WTC11 (cell line): Measurements from ENCODE around the gene SMC1B. TPM values are rescaled to one million over a fixed set of nuclear protein-coding genes. Genes with fewer than 3 reads are reported as not detected.

ENCODE experiments used
- ATAC-seq: fragments of 200-7000 bp; cut with Tn5 transposase; 2 replicates; pipeline ENCODE4 v1.10.0; 2021; ENCODE audit warnings: mild to moderate bottlenecking, moderate library complexity
- CTCF ChIA-PET: fragments of 300-600 bp; sonication (Branson Sonifier 250); formaldehyde crosslinking; loops from one replicate; lab custom pipeline; 2021; ENCODE audit warnings: antibody characterized with exemption; lab: Charles Lee
- POLR2A ChIA-PET: fragments of 350-600 bp; sonication (Branson Sonifier 250); formaldehyde crosslinking; loops from one replicate; lab custom pipeline; 2021; ENCODE audit warnings: antibody characterized with exemption; lab: Charles Lee
- DNase-seq: peaks from one replicate; pipeline ENCODE4 v3.0.0; 2021; ENCODE audit warnings: low spot score
- H3K27ac Mint-ChIP-seq: 2 replicates; pipeline ENCODE4 v1.8.0; 2021; ENCODE audit warnings: mixed read lengths
- H3K27me3 Mint-ChIP-seq: 2 replicates; pipeline ENCODE4 v1.8.0; 2021; ENCODE audit warnings: low read depth, mild to moderate bottlenecking, moderate library complexity, mixed read lengths
- H3K36me3 Mint-ChIP-seq: 2 replicates; pipeline ENCODE4 v1.8.0; 2021; ENCODE audit warnings: mixed read lengths
- H3K4me1 Mint-ChIP-seq: 2 replicates; pipeline ENCODE4 v1.8.0; 2022; ENCODE audit warnings: mixed read lengths
- H3K4me3 Mint-ChIP-seq: 2 replicates; pipeline ENCODE4 v1.8.0; 2021; ENCODE audit warnings: mild to moderate bottlenecking, moderate library complexity, mixed read lengths
- H3K9me3 Mint-ChIP-seq: 2 replicates; pipeline ENCODE4 v1.8.0; 2021; ENCODE audit warnings: mixed read lengths
- ARID4B ChIP-seq: sonication (generic); formaldehyde crosslinking; IDR thresholded peaks from 2 replicates; pipeline ENCODE4 v1.8.0; 2023; ENCODE audit warnings: missing genetic modification reagents, mild to moderate bottlenecking, borderline replicate concordance
- CREB1 ChIP-seq: sonication (generic); formaldehyde crosslinking; IDR thresholded peaks from 2 replicates; pipeline ENCODE4 v1.8.0; 2023; ENCODE audit warnings: mild to moderate bottlenecking, missing genetic modification reagents
- ETV6 ChIP-seq: sonication (generic); formaldehyde crosslinking; IDR thresholded peaks from 2 replicates; pipeline ENCODE4 v1.8.1; 2022; ENCODE audit warnings: mild to moderate bottlenecking, missing genetic modification reagents
- FOXJ3 ChIP-seq: sonication (generic); formaldehyde crosslinking; IDR thresholded peaks from 2 replicates; pipeline ENCODE4 v1.9.0; 2021; ENCODE audit warnings: missing genetic modification reagents, mild to moderate bottlenecking, borderline replicate concordance
- JAZF1 ChIP-seq: fragments of 250-450 bp; sonication (Bioruptor Pico); IDR thresholded peaks from 2 replicates; pipeline ENCODE4 v1.9.0; 2021; ENCODE audit warnings: moderate library complexity, mild to moderate bottlenecking, inconsistent platforms
- JUN ChIP-seq: sonication (generic); formaldehyde crosslinking; IDR thresholded peaks from 2 replicates; pipeline ENCODE4 v1.8.0; 2023; ENCODE audit warnings: mild to moderate bottlenecking, missing genetic modification reagents
- NFATC4 ChIP-seq: fragments of 250-450 bp; sonication (Bioruptor Pico); IDR thresholded peaks from 2 replicates; pipeline ENCODE4 v1.9.0; 2021; ENCODE audit warnings: mild to moderate bottlenecking
- NFYB ChIP-seq: sonication (generic); formaldehyde crosslinking; conservative IDR thresholded peaks from 2 replicates; pipeline ENCODE4 v1.8.0; 2022; ENCODE audit warnings: low read depth, missing genetic modification reagents
- NR2C2 ChIP-seq: sonication (generic); formaldehyde crosslinking; IDR thresholded peaks from 2 replicates; pipeline ENCODE4 v1.8.0; 2022; ENCODE audit warnings: mild to moderate bottlenecking, missing genetic modification reagents
- PRRX2 ChIP-seq: fragments of 250-450 bp; sonication (Bioruptor Pico); IDR thresholded peaks from 2 replicates; pipeline ENCODE4 v1.8.0; 2021; ENCODE audit warnings: mild to moderate bottlenecking
- TEAD1 ChIP-seq: sonication (generic); formaldehyde crosslinking; IDR thresholded peaks from 2 replicates; pipeline ENCODE4 v1.8.0; 2022; ENCODE audit warnings: mild to moderate bottlenecking, missing genetic modification reagents
- TEAD4 ChIP-seq: sonication (generic); formaldehyde crosslinking; IDR thresholded peaks from 2 replicates; pipeline ENCODE4 v1.8.0; 2022; ENCODE audit warnings: mild to moderate bottlenecking, missing genetic modification reagents
- ZNF219 ChIP-seq: sonication (generic); formaldehyde crosslinking; IDR thresholded peaks from 2 replicates; pipeline ENCODE4 v1.8.0; 2023; ENCODE audit warnings: missing genetic modification reagents, mild to moderate bottlenecking, borderline replicate concordance
- ZNF396 ChIP-seq: fragments of 250-450 bp; sonication (Bioruptor Pico); IDR thresholded peaks from 2 replicates; pipeline ENCODE4 v1.8.0; 2021; ENCODE audit warnings: mild to moderate bottlenecking, moderate library complexity, borderline replicate concordance
- ZNF416 ChIP-seq: fragments of 250-450 bp; sonication (Bioruptor Pico); IDR thresholded peaks from 2 replicates; pipeline ENCODE4 v1.9.0; 2021; ENCODE audit warnings: mild to moderate bottlenecking, inconsistent platforms
- total RNA-seq: library from RNA; stranded (reverse); gene quantifications from 3 replicates; pipeline ENCODE4 v1.2.3, GENCODE V29; 2021
- TF ChIP-seq, protein P1 (sequence below): sonication (generic); formaldehyde crosslinking; IDR thresholded peaks from 2 replicates; pipeline ENCODE4 v1.8.0; 2022; ENCODE audit warnings: mild to moderate bottlenecking, missing genetic modification reagents
- TF ChIP-seq, protein P2 (sequence below): sonication (generic); formaldehyde crosslinking; IDR thresholded peaks from 2 replicates; pipeline ENCODE4 v1.8.0; 2022; ENCODE audit warnings: missing genetic modification reagents
- TF ChIP-seq, protein P3 (sequence below): fragments of 250-450 bp; sonication (Bioruptor Pico); IDR thresholded peaks from 2 replicates; pipeline ENCODE4 v1.9.0; 2021; ENCODE audit warnings: mild to moderate bottlenecking

The SMC1B gene
- total RNA-seq, 1 experiment from 2014 or later = 0.07 TPM

- TF ChIP-seq ZNF396 = no peak
Measured at GRCh38 chr22:45429981-45430775, 16.8 kb upstream of the SMC1B start (continued).

- POLR2A ChIA-PET = interaction anchor here (0.5 kb wide), 1 partner anchor 702 kb away, joined by 3 read pairs; no protein-coding TSS in a partner anchor
Measured at GRCh38 chr22:45429424-45429823, 16.0 kb upstream of the SMC1B start.

GRCh38 chr22:45428391-45429385, 15.3 kb upstream of the SMC1B start:
- H3K4me1 Mint-ChIP-seq = no peaks in the 10 kb centered on the region
- ChIA-PET POLR2A (no interaction called here), CTCF (interaction anchor here (0.9 kb wide), 1 partner anchor 120 kb away, joined by 3 read pairs; no protein-coding TSS in a partner anchor)
- ATAC-seq (no peak), DNase-seq (no peak)
- peak overlapping the region; percentile 1 for H3K27ac Mint-ChIP-seq
- peaks cover 6% of the 10 kb centered on the region; the same call in 1 of the 2 replicates for H3K36me3 Mint-ChIP-seq
- TF ChIP-seq NFATC4 (CRISPR knock-in tag) (no peak), ARID4B (no peak), JAZF1 (CRISPR knock-in tag) (no peak), NR2C2 (CRISPR knock-in tag) (no peak), ETV6 (CRISPR knock-in tag) (no peak), PRRX2 (CRISPR knock-in tag) (no peak), TEAD4 (CRISPR knock-in tag) (no peak), TEAD1 (CRISPR knock-in tag) (no peak), NFYB (CRISPR knock-in tag) (no peak), FOXJ3 (no peak), CREB1 (CRISPR knock-in tag) (no peak), ZNF219 (CRISPR knock-in tag) (no peak), JUN (CRISPR knock-in tag) (no peak), ZNF416 (CRISPR knock-in tag) (no peak)
- TF ChIP-seq, protein P1, sequence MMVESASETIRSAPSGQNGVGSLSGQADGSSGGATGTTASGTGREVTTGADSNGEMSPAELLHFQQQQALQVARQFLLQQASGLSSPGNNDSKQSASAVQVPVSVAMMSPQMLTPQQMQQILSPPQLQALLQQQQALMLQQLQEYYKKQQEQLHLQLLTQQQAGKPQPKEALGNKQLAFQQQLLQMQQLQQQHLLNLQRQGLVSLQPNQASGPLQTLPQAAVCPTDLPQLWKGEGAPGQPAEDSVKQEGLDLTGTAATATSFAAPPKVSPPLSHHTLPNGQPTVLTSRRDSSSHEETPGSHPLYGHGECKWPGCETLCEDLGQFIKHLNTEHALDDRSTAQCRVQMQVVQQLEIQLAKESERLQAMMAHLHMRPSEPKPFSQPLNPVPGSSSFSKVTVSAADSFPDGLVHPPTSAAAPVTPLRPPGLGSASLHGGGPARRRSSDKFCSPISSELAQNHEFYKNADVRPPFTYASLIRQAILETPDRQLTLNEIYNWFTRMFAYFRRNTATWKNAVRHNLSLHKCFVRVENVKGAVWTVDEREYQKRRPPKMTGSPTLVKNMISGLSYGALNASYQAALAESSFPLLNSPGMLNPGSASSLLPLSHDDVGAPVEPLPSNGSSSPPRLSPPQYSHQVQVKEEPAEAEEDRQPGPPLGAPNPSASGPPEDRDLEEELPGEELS (CRISPR knock-in tag) = no peak
- no peaks in the 10 kb centered on the region for H3K27me3 Mint-ChIP-seq
- H3K4me3 Mint-ChIP-seq = no peak overlapping the region
- H3K9me3 Mint-ChIP-seq = peaks cover 14% of the 10 kb centered on the region

More at GRCh38 chr22:45429424-45429823, 16.0 kb upstream of the SMC1B start:
- CTCF ChIA-PET = interaction anchor here (0.9 to 1.5 kb wide), 2 partner anchors 120 to 145 kb away, joined by 3 read pairs; partner anchors contain the start of gene UPK3A
- Mint-ChIP-seq H3K27me3 (no peaks in the 10 kb centered on the region), H3K9me3 (peaks cover 14% of the 10 kb centered on the region), H3K27ac (no peak overlapping the region), H3K4me3 (no peak overlapping the region), H3K4me1 (no peaks in the 10 kb centered on the region), H3K36me3 (peaks cover 6% of the 10 kb centered on the region; the same call in 1 of the 2 replicates)
- DNase-seq = no peak
- no peak for TF ChIP-seq ETV6 (CRISPR knock-in tag)
- TF ChIP-seq, protein P2, sequence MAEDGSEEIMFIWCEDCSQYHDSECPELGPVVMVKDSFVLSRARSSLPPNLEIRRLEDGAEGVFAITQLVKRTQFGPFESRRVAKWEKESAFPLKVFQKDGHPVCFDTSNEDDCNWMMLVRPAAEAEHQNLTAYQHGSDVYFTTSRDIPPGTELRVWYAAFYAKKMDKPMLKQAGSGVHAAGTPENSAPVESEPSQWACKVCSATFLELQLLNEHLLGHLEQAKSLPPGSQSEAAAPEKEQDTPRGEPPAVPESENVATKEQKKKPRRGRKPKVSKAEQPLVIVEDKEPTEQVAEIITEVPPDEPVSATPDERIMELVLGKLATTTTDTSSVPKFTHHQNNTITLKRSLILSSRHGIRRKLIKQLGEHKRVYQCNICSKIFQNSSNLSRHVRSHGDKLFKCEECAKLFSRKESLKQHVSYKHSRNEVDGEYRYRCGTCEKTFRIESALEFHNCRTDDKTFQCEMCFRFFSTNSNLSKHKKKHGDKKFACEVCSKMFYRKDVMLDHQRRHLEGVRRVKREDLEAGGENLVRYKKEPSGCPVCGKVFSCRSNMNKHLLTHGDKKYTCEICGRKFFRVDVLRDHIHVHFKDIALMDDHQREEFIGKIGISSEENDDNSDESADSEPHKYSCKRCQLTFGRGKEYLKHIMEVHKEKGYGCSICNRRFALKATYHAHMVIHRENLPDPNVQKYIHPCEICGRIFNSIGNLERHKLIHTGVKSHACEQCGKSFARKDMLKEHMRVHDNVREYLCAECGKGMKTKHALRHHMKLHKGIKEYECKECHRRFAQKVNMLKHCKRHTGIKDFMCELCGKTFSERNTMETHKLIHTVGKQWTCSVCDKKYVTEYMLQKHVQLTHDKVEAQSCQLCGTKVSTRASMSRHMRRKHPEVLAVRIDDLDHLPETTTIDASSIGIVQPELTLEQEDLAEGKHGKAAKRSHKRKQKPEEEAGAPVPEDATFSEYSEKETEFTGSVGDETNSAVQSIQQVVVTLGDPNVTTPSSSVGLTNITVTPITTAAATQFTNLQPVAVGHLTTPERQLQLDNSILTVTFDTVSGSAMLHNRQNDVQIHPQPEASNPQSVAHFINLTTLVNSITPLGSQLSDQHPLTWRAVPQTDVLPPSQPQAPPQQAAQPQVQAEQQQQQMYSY (CRISPR knock-in tag) = no peak
- TF ChIP-seq, protein P3, sequence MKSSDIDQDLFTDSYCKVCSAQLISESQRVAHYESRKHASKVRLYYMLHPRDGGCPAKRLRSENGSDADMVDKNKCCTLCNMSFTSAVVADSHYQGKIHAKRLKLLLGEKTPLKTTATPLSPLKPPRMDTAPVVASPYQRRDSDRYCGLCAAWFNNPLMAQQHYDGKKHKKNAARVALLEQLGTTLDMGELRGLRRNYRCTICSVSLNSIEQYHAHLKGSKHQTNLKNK (CRISPR knock-in tag) = no peak
- ATAC-seq = no peak
